ENCODE measurements around the gene GFPT2.

DNA sequence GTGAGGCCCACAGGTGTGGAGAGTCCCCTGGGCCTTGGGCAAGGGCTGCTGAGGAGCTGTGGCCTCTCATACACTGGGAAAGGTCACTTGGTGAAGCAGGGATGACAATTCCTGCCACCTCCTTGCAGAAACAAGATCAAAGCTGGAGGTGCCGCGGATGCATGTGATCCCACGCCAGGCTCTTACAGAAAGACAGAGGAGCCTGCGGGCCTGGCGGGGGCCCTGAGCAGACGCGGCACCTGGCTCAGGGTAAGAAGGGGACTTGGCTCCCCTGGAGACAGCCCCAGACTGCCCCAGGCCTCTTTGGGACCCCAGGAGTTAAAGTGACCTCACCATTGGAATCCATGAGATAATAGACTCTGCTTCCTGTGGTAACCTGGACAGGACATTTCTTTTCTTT is 4.8 kb downstream of the GFPT2 start:
- TF ChIP-seq, protein P1, sequence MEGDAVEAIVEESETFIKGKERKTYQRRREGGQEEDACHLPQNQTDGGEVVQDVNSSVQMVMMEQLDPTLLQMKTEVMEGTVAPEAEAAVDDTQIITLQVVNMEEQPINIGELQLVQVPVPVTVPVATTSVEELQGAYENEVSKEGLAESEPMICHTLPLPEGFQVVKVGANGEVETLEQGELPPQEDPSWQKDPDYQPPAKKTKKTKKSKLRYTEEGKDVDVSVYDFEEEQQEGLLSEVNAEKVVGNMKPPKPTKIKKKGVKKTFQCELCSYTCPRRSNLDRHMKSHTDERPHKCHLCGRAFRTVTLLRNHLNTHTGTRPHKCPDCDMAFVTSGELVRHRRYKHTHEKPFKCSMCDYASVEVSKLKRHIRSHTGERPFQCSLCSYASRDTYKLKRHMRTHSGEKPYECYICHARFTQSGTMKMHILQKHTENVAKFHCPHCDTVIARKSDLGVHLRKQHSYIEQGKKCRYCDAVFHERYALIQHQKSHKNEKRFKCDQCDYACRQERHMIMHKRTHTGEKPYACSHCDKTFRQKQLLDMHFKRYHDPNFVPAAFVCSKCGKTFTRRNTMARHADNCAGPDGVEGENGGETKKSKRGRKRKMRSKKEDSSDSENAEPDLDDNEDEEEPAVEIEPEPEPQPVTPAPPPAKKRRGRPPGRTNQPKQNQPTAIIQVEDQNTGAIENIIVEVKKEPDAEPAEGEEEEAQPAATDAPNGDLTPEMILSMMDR (IDR thresholded peaks at IDR 0.05), result no peak
- TF ChIP-seq POLR2A (IDR thresholded peaks at IDR 0.05), result no peak
